PC-9 (cell line): Measurements from ENCODE around the gene HGS.

Experiments
- CTCF ChIP-seq: fragments of 200-600 bp; sonication (generic); conservative IDR thresholded peaks from 2 replicates; pipeline ENCODE4 v1.6.1; 2017; ENCODE audit warnings: mixed run types, antibody characterized with exemption, mild to moderate bottlenecking, moderate library complexity
- EZH2 ChIP-seq: fragments of 200-600 bp; sonication (generic); IDR thresholded peaks from 2 replicates; pipeline ENCODE4 v1.8.0; 2017; ENCODE audit warnings: antibody characterized with exemption, low read depth

DNA sequence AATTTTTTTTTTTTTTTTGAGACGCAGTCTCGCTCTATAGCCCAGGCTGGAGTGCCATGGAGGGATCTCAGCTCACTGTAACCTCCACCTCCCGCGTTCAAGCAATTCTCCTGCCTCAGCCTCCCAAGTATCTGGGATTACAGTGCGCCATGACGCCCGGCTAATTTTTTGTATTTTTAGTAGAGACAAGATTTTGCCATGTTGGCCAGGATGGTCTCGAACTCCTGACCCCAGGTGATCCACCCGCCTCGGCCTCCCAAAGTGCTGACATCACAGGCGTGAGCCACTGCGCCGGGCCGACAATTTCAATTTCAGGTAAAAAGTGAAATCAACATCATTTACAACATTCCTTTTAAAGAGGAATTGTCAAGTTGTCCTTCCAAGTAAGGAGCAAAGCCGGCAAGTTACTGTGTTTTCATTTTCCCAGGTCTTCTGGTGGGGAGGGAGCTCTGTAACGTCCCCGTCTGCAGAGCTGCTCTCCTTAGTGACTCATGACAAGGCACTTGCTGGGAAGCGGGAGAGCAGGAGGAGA lies 47.8 kb upstream of the HGS start:
- TF ChIP-seq CTCF (no peak), EZH2 (no peak)
